ENCODE data around the gene PLA2G2F.

PLA2G2F gene, protein sequence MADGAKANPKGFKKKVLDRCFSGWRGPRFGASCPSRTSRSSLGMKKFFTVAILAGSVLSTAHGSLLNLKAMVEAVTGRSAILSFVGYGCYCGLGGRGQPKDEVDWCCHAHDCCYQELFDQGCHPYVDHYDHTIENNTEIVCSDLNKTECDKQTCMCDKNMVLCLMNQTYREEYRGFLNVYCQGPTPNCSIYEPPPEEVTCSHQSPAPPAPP

DNA sequence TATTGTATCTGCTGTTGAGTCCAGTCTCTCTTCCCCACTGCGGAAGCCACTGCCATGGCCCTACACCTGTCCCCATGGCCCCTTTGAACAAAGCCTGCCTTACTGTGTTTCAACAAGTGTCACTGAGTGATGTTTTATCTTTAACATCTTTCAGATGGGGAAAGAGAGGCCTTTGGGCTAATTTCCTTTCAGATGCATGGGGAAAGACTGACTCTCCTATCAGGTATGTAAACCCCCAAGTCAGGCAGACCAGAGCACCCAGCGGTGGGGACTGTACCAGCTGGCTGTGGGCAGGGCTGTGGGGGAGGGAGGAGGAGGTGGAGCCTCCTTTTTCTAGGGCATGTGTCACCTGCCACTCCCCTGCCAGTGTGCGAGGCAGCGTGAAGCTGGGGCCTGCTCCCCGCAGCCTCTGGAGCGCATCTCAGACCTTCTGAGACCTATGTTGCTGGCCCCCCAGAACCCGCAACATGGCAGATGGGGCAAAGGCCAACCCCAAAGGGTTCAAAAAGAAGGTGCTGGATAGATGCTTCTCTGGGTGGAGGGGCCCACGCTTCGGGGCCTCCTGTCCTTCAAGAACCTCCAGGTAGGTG is at the start of gene PLA2G2F:
PLA2G2F (plus strand) TSS at position 363 of the 590 bp plus-strand sequence; CDS start at position 468, 105 bp downstream.
- DNase-seq (ENCODE audit: low read depth): no peak

DNA sequence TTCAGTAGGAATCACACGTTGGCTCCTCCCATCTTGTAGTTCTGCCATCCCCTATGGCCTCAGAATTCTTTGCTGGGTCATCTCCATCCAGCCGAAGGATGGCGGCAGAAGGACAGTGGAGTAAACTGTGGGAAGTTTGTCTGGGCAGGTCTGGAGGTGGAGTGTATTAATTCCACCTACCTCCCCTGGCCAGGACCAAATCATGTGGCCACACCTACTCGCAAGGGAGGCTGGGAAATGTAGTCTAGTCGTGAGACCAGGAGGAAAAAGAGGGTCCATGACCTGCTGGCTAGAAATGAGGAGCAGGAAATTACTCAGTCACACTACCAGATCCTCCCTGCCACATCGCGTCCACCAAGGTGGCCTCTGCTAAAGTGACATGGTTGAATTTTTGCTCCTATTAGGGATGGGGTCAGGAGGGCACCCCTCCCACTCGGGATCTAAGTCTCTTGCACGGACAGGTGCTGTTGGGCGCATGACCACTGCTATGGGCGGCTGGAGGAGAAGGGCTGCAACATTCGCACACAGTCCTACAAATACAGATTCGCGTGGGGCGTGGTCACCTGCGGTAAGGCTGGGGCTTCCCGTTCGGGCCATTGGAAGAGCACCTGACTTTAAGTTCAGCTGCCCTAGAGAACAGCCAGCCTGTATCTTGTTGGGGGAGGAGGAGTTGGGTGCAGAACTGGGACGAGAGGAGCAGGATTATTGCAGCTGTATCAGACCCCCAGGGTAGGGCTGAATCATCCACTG is 49.6 kb upstream of the PLA2G2F start:
- no peak for DNase-seq (ENCODE audit: low read depth)

- no peak for DNase-seq (ENCODE audit: low read depth)
Measured at GRCh38 chr1:20090119-20090518, 49.0 kb upstream of the PLA2G2F start.

DNA sequence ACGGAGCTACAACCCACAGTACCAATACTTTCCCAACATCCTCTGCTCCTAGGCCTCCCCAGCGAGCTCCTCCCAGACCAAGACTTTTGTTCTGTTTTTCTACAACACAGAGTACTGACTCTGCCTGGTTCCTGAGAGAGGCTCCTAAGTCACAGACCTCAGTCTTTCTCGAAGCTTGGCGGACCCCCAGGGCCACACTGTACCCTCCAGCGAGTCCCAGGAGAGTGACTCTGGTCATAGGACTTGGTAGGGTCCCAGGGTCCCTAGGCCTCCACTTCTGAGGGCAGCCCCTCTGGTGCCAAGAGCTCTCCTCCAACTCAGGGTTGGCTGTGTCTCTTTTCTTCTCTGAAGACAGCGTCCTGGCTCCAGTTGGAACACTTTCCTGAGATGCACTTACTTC is 48.5 kb upstream of the PLA2G2F start:
- DNase-seq (ENCODE audit: low read depth): no peak

- no peak for DNase-seq (ENCODE audit: low read depth)
Measured at GRCh38 chr1:20093303-20093702, 45.8 kb upstream of the PLA2G2F start.

DNA sequence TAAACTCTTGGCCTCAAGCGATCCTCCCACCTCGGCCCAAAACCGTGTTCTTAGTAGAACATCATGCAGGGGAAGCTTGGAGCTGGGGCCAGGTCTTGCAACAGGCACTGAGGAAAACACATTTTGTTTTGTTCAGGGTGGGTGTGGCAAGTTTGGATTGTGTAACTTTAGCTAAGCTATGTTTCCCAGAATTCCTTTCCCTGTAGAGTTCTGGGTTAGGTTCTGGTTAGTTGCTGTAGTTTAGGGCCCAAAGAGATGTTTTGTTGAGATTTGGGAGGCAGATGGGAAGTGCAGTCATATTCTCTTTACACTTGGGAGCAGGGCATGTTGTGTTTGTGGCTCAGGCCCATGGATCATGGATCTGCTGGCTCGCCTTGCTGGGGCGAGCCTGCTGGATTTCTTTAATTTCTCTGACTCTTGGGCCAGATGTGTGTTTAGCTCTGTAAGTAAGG is 45.2 kb upstream of the PLA2G2F start:
- DNase-seq (ENCODE audit: low read depth): peak; percentile 45

DNA sequence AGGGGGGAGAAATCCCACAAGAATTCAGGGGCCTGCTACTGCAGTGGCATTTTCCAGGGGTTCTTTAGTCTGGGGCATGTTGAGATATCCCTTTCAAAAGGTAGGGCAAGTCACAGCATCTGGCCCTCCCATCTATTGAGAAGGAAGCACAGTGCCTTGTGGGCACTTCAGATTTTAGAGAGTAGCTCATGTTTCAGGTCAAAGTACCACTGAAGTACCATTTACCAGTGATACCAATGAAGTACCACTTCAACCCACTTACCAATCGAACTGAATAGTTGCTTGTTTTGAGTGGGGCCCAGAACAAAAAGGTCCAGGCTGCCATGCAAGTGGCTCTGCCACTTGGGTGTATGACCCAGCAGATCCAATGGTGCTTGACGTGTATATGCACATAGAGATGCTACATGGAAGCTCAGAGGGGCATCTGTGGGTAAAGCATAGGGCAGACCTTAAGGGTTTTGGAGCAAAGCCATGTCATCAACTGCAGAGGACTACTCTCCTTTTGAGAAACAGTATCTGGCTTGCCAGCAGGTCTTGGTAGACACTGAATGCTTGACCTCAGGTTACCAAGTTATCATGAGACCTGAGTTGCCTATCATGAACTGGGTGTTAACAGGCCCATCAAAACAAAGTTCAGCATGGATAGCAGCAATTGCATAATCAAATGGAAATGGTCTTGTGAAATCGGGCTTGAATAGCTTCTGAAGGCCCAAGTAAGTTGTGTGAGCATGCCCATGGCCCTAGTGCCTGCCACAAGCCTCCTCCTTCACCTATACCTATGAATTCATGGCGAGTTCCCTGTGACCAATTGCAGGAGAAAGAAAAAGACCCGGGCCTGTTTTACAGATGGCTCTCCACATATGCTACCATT is 43.3 kb upstream of the PLA2G2F start:
- peak; percentile 47 for DNase-seq (ENCODE audit: low read depth)

- DNase-seq (ENCODE audit: low read depth): no peak
Measured at GRCh38 chr1:20096840-20097447, 42.2 kb upstream of the PLA2G2F start.

DNA sequence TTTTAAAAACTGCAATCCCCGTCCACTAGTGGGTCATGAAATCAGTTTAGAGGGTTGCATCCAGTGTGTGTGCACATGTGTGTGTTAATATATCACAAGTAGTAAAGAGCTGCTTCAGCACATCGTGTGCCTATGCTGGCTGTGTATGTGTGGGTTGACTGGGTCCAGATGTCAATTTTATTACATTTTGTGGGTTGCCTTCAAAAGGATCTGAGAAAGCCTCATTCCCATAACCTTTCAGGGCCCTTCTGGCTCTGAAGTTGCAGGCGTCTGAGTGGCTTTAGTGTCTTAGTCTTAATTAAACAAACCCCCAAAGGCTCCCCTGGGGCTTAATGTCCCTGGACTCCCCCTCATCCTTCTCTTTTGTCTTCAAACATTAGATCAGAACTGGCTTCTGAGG is 39.6 kb upstream of the PLA2G2F start:
- DNase-seq (ENCODE audit: low read depth): no peak

DNA sequence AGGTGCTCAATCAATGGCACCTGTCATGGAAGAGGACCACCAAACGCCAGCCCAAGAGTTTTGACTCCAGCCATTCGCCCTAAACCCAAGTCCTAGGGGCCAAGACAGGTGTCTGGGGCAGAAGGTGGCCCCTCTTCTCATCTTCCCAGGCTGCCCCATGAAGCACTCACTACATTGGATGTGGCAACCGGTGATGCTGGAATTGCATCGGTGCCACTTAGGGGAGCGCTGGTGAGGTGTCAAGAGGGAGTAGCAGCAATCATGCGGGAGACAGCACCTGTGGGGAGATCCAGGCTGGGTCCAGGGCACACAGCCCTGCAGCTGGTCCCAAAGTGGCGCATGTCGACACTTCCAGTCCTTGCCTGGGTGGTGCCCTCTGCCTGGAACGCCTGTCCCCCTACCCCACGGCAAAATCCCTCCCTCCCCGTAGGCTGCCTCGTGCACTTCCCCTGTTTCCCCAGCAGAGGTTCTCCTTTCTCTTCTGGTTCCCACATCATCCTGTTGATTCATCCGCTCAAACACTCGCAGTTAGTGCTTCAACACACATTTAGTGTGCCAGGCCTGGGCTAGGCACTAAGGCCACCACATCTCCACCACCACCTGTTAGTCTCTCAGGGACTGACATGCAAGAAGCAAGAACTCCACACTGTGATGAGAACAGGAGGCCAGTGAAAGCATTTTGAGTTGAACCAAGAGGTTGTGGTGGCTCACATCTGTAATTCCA is 38.3 kb upstream of the PLA2G2F start:
- peak; percentile 55 for DNase-seq (ENCODE audit: low read depth)

GRCh38 chr1:20102875-20103274 is 36.2 kb upstream of the PLA2G2F start:
- DNase-seq (ENCODE audit: low read depth): peak; percentile 78

DNA sequence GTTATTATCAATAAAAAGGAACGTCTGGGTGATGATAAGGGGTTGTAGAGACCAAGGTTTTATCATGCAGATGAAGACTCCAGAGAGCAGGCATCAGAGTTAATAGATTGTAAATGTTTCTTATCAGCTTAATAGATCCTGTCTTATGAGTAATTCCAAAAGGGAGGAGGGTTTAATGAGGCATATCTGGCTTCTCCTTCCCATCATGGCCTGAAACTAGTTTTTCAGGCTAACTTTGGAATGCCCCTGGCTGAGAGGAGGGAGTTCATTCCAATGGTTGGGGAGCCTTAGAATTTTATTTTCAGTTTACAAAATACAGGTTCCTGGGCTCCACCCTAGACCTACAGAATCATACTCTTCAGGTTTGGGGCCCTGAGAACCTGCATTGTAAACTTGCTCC is 33.3 kb upstream of the PLA2G2F start:
- no peak for DNase-seq (ENCODE audit: low read depth)

- DNase-seq (ENCODE audit: low read depth): no peak
Measured at GRCh38 chr1:20107351-20107750, 31.8 kb upstream of the PLA2G2F start.

GRCh38 chr1:20107796-20108195 is 31.3 kb upstream of the PLA2G2F start:
- no peak for DNase-seq (ENCODE audit: low read depth)

DNA sequence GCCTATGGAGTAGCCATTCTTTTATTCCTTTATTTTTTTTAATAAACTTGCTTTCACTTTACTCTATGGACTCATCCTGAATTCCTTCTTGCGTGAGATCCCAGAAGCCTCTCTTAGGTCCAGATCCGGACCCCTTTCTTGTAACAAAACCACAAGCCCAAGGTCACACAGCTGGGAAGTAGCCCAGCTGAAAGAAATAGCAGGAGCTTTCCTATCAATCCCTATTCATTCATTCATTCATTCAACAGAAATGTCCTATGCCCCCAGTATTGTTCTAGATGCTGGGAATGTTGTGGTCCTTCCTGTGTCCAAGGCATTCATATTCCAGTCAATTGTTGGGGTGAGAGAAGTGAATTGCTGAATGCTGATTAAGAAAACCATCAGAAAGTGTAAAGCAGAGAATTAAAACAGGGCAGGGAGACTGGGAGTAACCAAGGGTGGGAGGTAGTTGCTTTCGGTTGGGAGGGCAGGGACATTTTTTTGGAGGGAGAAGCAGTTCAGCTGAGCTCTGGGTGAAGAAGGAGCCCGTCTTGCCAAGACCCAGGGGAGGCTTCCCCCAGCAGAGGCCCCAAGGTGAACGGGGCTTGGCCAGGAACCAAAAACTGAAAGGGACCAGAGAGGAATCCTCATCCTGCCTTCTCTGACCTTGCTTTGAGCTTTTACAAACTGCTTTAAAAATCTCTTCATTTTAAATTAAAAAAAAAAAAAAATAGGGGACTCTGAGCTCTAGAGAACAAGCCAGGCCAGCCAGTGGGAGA is 30.6 kb upstream of the PLA2G2F start:
- DNase-seq (ENCODE audit: low read depth): no peak

- no peak for DNase-seq (ENCODE audit: low read depth)
Measured at GRCh38 chr1:20109223-20109856, 29.8 kb upstream of the PLA2G2F start.

DNA sequence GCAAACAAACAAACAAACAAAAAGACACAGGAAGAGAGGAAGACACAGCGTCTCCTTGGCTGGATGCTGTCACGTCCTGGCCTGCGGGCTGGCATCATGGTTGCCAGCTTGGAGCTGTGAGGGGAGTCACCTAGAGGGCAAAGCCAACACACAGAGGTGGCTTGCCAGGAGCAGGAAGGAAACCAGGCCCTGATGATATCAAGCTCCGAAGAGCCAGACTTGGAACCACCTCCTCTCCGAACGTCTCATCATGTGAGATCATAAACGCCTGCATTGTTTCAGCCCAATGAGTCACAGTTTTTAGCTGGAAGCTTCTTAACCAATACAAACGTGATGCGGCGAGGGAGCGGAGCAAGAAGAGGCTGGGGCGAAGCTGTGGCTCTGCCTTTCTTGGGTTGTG is 28.4 kb upstream of the PLA2G2F start:
- peak; percentile 51 for DNase-seq (ENCODE audit: low read depth)

GRCh38 chr1:20111452-20111851 is 27.7 kb upstream of the PLA2G2F start:
- no peak for DNase-seq (ENCODE audit: low read depth)

GRCh38 chr1:20112279-20113000 is 26.7 kb upstream of the PLA2G2F start:
- DNase-seq (ENCODE audit: low read depth): no peak
